Omental fat pad (tissue), 4 donors: ENCODE results near the gene UTP18. TPM values are rescaled to one million over a fixed set of nuclear protein-coding genes. Genes with fewer than 3 reads are reported as not detected.

Experiments
- ATAC-seq: fragments of 150-250 bp; one replicate; pipeline ENCODE4 v1.9.1; 2016; ENCODE audit warnings: mild to moderate bottlenecking, moderate library complexity; ENCODE audit not compliant: low FRiP score
- DNase-seq: peaks from one replicate; pipeline ENCODE4 v3.0.0-alpha.2; 2019; ENCODE audit warnings: low spot score
- total RNA-seq, 4 donors: library from RNA; depleted of rRNA; stranded (reverse); fragments of >200 nt; gene quantifications; one replicate each; pipeline ENCODE4 v1.1.0, GENCODE V29; 2016
- TF ChIP-seq, protein P1 (sequence below), 3 donors: fragments of 450-650 bp; IDR thresholded peaks; one replicate each; pipeline ENCODE4 v1.5.1; 2016 to 2017; ENCODE audit warnings: antibody characterized with exemption in 3 of 3, mild to moderate bottlenecking in 3 of 3, moderate library complexity in 2 of 3

UTP18 gene
- total RNA-seq, 4 donors from 2014 or later: 24.1 to 51.0 (median 24.4) TPM

DNA sequence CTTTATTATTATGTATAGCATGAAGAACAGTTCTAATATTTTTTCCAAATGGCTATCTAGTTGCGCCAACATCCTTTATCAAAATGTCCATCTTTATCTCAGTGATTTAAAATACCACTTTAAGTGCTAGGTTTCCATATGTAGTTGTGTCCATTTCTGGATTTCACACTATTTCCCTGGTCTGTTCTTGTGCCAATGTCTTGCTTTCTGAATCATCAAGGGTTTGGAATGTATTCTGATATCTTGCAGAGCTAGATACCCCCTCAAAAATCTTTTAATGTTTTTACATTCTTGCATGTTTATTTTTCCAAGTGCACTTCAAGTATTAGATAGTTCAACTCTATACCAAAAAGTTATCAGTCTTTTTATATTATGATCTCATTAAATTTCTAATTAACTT lies 14.8 kb upstream of the UTP18 start:
- DNase-seq: no peak
- TF ChIP-seq, protein P1, sequence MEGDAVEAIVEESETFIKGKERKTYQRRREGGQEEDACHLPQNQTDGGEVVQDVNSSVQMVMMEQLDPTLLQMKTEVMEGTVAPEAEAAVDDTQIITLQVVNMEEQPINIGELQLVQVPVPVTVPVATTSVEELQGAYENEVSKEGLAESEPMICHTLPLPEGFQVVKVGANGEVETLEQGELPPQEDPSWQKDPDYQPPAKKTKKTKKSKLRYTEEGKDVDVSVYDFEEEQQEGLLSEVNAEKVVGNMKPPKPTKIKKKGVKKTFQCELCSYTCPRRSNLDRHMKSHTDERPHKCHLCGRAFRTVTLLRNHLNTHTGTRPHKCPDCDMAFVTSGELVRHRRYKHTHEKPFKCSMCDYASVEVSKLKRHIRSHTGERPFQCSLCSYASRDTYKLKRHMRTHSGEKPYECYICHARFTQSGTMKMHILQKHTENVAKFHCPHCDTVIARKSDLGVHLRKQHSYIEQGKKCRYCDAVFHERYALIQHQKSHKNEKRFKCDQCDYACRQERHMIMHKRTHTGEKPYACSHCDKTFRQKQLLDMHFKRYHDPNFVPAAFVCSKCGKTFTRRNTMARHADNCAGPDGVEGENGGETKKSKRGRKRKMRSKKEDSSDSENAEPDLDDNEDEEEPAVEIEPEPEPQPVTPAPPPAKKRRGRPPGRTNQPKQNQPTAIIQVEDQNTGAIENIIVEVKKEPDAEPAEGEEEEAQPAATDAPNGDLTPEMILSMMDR (IDR thresholded peaks at IDR 0.05): no peak
- ATAC-seq: no peak

DNA sequence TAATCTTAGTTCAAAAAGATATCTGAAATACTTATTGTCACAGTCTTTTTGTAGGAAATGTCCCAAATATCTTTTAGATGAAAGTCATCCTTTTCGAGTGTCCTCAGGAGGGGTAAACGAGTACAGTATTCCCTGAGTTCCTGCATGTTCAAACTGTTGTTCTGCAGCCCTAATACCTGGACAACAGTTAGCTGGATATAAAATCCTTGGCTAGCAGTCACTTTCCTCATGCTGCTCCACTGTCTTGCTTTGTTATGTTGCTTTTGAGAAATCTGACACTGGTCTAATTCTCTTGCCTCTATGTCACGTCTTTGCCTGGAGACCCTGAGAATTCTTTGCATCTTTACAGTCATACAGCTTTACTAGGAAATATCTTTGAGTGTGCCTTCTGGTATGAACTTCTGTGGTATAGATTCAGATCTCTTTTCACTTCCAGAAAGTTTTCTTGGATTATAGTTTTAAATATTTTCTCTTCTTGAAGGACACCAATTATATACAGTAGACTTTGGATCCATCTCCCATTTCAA lies 10.0 kb upstream of the UTP18 start:
- ATAC-seq: no peak

DNA sequence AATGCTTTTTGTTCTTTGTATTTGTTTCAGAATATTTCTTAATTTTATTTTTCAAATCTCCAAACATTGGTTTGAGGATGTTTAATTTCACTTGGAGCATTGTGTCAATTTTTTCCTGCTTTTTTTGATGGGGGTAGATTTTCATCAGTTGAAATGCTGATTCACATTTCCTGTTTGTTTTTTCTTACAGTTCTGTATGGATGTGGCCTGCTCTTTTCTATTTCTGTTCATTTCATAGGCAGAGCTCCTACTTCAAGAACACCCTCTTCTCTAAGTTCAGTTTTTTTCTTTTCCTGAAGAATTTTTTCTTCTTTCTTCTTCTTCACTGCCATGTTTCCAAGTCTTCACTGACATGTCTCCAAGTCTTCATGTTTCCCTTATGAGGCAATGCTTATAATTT lies 9.3 kb upstream of the UTP18 start:
- ATAC-seq: no peak
- DNase-seq: no peak
- TF ChIP-seq, protein P1 (IDR thresholded peaks at IDR 0.05): no peak

More for the DNA sequence above, 10.0 kb upstream of the UTP18 start:
- TF ChIP-seq, protein P1 (IDR thresholded peaks at IDR 0.05): no peak
- DNase-seq: no peak

DNA sequence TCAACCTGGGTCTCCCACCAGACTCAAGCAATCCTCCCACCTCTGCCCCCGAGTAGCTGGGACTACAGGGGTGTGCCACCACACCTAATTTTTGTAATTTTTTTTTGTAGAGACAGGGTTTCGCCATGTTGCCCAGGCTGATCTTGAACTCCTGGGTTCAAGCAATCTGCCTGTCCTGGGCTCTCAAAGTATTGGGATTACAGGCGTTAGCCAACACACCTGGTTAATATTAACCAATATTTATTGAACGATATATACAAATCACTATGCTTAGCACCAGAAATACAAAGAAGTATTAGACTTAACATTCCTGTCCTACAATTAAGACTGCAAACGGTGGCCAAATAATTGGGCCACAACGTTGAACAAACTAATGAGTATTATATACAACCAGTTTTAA lies 4.7 kb upstream of the UTP18 start:
- DNase-seq (no peak), ATAC-seq (no peak)
- TF ChIP-seq, protein P1 (IDR thresholded peaks at IDR 0.05): no peak

DNA sequence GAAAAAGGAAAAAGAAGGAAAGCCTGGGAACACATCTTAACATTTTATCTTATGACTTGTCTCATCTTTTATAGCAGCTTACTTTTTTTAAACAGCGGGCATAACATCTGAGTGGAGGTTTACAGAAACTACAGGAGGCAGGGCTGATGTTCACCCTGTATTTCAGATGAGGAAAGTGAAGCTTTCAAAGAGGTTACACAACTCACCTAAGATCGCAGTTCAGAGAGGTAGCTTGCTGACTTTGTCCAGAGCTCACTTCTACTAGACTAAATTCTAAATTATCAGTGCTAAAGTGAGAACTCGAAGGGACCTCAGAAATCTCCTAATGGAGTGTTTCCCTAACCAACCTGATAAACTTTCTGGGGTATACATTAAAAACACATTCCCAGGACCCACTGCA lies 4.2 kb upstream of the UTP18 start:
- no peak for DNase-seq
- TF ChIP-seq, protein P1 (IDR thresholded peaks at IDR 0.05): no peak
- ATAC-seq: no peak

DNA sequence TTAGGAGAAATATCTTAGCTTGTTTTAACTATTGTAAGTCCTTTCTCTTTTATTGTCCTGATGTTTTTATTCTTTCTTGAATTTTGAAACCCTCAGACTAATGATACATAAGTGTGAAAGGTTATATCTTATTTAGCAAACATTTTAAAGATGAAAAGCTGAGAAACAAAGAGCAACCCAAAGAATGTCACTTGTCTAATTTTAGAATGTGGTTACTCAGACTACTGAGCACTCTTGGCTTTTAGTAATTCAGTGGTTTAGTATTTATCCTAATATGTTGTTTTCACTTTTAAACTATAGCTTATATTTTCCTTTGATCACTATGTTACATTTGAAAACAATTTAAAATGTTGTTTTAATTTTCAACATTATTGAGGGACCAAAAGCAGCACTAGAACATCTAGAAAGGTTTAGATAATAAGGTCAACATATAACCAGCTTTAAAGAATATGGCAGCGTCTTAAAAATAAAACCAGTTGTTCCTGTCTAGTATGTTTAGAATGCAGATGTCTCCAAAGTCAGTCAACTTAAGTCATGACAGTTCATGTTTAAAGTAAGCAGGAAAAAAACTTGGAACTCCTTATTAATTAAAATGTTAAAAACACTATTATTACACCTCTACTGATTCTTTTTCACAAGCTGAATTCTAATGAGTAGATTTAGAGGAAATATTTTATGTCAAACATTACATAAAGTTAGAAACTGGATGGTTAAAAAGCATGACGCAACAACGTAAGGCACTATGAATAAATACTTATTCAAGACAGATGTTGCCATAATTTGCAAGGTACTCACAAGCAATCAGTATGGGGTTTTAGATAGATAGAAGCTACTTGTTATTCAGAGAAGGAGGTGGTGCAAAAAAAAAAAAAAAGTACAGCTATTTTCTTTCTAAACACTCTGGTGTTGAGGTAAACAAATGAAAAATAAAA lies 2.9 kb upstream of the UTP18 start:
- DNase-seq: no peak
- ATAC-seq: no peak
- TF ChIP-seq, protein P1 (IDR thresholded peaks at IDR 0.05): no peak
